Sigmoid colon (tissue), 4 donors: Measurements from ENCODE around the gene TFF2.

Experiments
- CTCF ChIP-seq, 4 experiments: fragments of 450-650 bp in 3 of 4; fragments of 200-600 bp in 1 of 4; IDR thresholded peaks; one replicate each; pipeline ENCODE4 v1.5.1; 2016 to 2019; ENCODE audit warnings: antibody characterized with exemption in 4 of 4, mild to moderate bottlenecking in 3 of 4, moderate library complexity in 2 of 4
- EP300 ChIP-seq, 4 donors: sonication (generic); formaldehyde crosslinking; IDR thresholded peaks; one replicate each; pipeline ENCODE4 v1.6.1; 2017; ENCODE audit warnings: antibody characterized with exemption in 4 of 4
- POLR2A ChIP-seq, 2 donors: fragments of 450-650 bp; IDR thresholded peaks; one replicate each; pipeline ENCODE4 v1.6.1; 2016; ENCODE audit warnings: antibody characterized with exemption in 2 of 2, mild to moderate bottlenecking in 2 of 2, moderate library complexity in 2 of 2
- POLR2AphosphoS5 ChIP-seq, 4 donors: sonication (generic); formaldehyde crosslinking; IDR thresholded peaks; one replicate each; pipeline ENCODE4 v1.6.1; 2017; ENCODE audit warnings: antibody characterized with exemption in 4 of 4

- TF ChIP-seq EP300 (IDR thresholded peaks at IDR 0.05) (no peak), POLR2A (IDR thresholded peaks at IDR 0.05) (no peak), CTCF (IDR thresholded peaks at IDR 0.05) (no peak), POLR2AphosphoS5 (IDR thresholded peaks at IDR 0.05) (no peak)
Measured at GRCh38 chr21:42336054-42336453, 14.7 kb downstream of the TFF2 start.
